HG03521 (cell line): Measurements from ENCODE around the gene JAKMIP1.

Experiments used
- ATAC-seq: cut with Tn5 transposase; IDR thresholded peaks from one replicate; pipeline ENCODE4 v1.9.1; 2021; ENCODE audit warnings: mild to moderate bottlenecking, moderate library complexity; ENCODE audit not compliant: unreplicated experiment

JAKMIP1 gene

GRCh38 chr4:6200011-6200921 lies at the start of gene JAKMIP1:
Gene JAKMIP1, minus strand, starts transcription at chr4:6200549. Its CDS starts 87,699 bp downstream, at chr4:6112850.
- peak; percentile 85 for ATAC-seq

GRCh38 chr4:6248394-6248793 lies 48.0 kb upstream of the JAKMIP1 start:
- ATAC-seq = no peak

GRCh38 chr4:6246170-6246634 lies 45.9 kb upstream of the JAKMIP1 start:
- no peak for ATAC-seq

- no peak for ATAC-seq
These were observed 45.2 kb upstream of the JAKMIP1 start for GRCh38 chr4:6245246-6246169.

GRCh38 chr4:6242271-6243029 lies 42.1 kb upstream of the JAKMIP1 start:
- ATAC-seq = no peak

- ATAC-seq = no peak
These were observed 40.9 kb upstream of the JAKMIP1 start for GRCh38 chr4:6241062-6241845.

- ATAC-seq = no peak
These were observed 39.6 kb upstream of the JAKMIP1 start for GRCh38 chr4:6239968-6240367.

GRCh38 chr4:6239486-6239885 lies 39.1 kb upstream of the JAKMIP1 start:
- ATAC-seq = no peak

GRCh38 chr4:6236816-6237390 lies 36.6 kb upstream of the JAKMIP1 start:
- ATAC-seq = no peak

GRCh38 chr4:6235901-6236640 lies 35.7 kb upstream of the JAKMIP1 start:
- no peak for ATAC-seq

- no peak for ATAC-seq
These were observed 34.7 kb upstream of the JAKMIP1 start for GRCh38 chr4:6235012-6235411.

GRCh38 chr4:6233929-6234328 lies 33.6 kb upstream of the JAKMIP1 start:
- no peak for ATAC-seq

GRCh38 chr4:6232836-6233785 lies 32.8 kb upstream of the JAKMIP1 start:
- ATAC-seq = no peak

- no peak for ATAC-seq
These were observed 31.4 kb upstream of the JAKMIP1 start for GRCh38 chr4:6231663-6232165.

- ATAC-seq = no peak
These were observed 30.7 kb upstream of the JAKMIP1 start for GRCh38 chr4:6230827-6231662.

- no peak for ATAC-seq
These were observed 30.1 kb upstream of the JAKMIP1 start for GRCh38 chr4:6230502-6230785.
